GM11168 (cell line): ENCODE data around the gene TMEM131L.
"Not testable (repeated sequence)": the region's sequence is repeated elsewhere in the genome, so short reads cannot be mapped to it uniquely, and the experiment has no call there.

Experiments
- in situ Hi-C: fragments of 300-500 bp; cut with MboI; formaldehyde crosslinking; loops from one replicate; pipeline ENCODE4 v1.12.0; 2022; ENCODE audit warnings: low sequenced_read_pairs; ENCODE audit not compliant: unreplicated experiment

TMEM131L gene, protein sequence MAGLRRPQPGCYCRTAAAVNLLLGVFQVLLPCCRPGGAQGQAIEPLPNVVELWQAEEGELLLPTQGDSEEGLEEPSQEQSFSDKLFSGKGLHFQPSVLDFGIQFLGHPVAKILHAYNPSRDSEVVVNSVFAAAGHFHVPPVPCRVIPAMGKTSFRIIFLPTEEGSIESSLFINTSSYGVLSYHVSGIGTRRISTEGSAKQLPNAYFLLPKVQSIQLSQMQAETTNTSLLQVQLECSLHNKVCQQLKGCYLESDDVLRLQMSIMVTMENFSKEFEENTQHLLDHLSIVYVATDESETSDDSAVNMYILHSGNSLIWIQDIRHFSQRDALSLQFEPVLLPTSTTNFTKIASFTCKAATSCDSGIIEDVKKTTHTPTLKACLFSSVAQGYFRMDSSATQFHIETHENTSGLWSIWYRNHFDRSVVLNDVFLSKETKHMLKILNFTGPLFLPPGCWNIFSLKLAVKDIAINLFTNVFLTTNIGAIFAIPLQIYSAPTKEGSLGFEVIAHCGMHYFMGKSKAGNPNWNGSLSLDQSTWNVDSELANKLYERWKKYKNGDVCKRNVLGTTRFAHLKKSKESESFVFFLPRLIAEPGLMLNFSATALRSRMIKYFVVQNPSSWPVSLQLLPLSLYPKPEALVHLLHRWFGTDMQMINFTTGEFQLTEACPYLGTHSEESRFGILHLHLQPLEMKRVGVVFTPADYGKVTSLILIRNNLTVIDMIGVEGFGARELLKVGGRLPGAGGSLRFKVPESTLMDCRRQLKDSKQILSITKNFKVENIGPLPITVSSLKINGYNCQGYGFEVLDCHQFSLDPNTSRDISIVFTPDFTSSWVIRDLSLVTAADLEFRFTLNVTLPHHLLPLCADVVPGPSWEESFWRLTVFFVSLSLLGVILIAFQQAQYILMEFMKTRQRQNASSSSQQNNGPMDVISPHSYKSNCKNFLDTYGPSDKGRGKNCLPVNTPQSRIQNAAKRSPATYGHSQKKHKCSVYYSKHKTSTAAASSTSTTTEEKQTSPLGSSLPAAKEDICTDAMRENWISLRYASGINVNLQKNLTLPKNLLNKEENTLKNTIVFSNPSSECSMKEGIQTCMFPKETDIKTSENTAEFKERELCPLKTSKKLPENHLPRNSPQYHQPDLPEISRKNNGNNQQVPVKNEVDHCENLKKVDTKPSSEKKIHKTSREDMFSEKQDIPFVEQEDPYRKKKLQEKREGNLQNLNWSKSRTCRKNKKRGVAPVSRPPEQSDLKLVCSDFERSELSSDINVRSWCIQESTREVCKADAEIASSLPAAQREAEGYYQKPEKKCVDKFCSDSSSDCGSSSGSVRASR (N-terminal part only)

DNA sequence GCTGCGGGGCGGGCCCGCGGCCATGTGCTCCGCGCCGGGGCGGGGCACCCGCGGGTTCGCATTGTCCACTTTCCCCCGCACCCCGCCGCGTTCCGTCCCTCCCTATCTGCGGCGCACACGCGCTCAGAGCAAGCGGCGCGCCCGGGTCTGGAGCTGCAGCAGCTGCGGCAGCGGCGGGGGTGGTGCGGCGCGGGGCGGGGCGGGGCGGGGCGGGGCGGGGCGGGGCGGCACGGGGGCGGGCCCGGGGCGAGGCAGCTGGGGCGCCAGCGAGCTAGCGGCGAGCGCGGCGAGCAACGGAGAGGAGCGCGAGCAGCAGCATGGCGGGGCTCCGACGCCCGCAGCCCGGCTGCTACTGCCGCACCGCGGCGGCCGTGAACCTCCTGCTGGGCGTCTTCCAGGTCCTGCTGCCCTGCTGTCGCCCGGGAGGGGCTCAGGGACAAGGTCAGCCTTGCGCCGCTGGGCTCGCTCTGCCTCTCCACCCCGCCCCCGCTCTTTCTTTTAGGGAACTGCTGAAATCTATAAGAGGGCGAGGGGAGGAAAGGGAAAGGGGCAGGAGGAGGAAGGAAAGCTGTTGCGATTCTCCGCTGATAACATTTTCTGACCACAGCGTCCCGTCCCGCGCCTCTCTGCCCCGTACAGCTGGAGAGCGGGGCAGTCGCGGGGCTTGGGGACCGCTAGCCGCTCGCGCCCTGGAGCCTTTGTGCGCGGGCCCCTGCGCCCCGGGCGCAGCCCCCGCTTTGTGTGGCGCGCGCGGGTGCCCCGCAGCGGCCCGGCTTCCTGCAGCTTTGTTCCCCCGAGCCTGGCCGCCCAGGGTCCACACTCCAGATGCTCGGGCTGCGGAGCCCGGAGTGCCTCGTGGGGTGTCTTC, at the start of gene TMEM131L:
Gene TMEM131L, plus strand, starts transcription at position 280 of the 868 bp plus-strand sequence. Its CDS starts 38 bp downstream, at position 318.
- in situ Hi-C loops, result no loop called here

- in situ Hi-C loops, result not testable (repeated sequence)
Measured at GRCh38 chr4:153416456-153416855, 49.7 kb upstream of the TMEM131L start.

GRCh38 chr4:153418121-153418520, 48.0 kb upstream of the TMEM131L start:
- in situ Hi-C loops, result no loop called here

DNA sequence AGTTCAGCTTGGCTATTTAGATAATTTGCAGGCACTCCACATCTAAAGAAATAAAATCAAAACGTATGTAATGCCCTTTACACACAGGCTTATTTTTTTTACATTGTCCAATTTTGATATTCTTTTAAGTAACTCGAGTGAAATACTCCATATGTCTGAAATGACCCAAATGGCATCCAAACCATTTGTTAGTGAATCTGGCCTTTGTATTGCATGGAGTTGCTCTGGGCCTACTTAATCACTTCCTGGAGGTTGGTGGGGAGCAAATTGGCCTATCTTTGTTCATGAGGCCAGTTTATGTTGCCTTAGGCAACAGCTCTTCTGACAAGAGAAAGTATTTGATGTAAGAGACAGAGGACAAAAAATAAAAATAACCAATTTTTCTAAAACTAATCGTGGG, 47.6 kb upstream of the TMEM131L start:
- in situ Hi-C loops, result no loop called here

DNA sequence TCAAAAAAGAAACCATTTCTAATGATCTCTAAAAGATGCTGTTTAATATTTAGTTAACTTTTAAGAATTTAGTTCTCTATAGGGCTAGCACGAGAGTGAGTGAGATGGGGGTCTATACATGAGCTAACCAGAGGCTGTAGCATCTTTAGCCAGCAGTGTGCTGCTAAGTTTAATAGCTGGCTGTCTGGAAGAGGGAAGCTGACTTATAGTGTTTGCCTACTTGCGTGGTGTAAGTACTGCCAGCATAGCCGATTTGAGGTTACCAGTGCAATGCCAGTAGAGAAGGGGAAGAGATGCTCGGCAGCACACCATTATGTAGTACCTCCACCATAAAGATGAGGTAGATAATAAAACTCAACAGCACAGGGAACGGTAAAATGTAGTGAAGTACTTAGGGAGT, 47.1 kb upstream of the TMEM131L start:
- in situ Hi-C loops, result no loop called here

- in situ Hi-C loops, result no loop called here
Measured at GRCh38 chr4:153419673-153420278, 46.4 kb upstream of the TMEM131L start.

GRCh38 chr4:153420361-153420760, 45.8 kb upstream of the TMEM131L start:
- in situ Hi-C loops, result no loop called here

DNA sequence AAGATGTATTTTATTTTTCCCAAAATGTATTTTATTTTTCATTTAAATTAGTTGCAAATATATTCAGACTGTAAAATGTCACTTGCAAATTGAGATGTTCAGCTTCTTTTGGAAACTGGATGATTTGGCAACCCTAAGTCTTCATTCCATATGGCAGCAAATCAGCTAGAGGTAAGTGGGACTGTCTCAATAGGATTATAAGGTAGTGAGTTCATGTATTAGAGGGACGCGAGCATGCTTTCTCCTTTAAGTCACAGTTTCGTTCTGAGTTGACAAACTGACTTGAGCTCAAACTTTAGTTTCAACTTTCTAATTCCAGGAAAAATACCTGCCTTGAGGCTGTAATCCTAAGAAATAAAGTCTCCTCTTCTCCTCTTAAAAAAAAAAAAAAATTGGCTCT, 44.2 kb upstream of the TMEM131L start:
- in situ Hi-C loops, result no loop called here

DNA sequence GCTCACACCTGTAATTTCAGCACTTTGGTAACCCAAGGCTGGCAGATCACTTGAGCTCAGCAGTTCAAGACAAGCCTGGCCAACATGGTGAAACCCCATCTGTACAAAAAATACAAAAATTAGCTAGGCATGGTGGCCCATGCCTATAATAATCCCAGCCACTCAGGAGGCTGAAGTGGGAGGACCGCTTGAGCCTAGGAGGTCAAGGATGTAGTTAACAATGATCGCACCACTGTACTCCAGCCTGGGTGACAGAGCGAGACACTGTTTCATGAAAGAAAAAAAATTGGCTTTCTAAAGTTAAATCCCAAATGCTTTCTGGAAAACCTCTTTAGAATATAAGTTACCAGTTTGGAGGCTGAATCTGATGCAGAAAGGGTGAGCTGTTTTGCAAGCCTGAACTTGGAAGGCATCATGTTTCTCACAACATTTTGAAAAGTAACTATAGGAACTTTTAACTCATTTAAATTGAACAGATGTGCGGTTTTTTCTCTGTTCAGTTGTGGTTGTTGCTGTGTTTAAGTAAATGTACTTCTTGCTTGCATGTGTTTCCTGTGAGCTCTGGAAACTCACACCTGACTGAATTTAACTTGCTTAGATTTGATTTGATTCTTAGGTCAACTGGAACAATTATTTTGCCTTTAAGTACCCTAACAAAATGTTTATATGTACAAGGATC, 39.8 kb upstream of the TMEM131L start:
- in situ Hi-C loops, result no loop called here

GRCh38 chr4:153427363-153428071, 38.6 kb upstream of the TMEM131L start:
- in situ Hi-C loops, result no loop called here

DNA sequence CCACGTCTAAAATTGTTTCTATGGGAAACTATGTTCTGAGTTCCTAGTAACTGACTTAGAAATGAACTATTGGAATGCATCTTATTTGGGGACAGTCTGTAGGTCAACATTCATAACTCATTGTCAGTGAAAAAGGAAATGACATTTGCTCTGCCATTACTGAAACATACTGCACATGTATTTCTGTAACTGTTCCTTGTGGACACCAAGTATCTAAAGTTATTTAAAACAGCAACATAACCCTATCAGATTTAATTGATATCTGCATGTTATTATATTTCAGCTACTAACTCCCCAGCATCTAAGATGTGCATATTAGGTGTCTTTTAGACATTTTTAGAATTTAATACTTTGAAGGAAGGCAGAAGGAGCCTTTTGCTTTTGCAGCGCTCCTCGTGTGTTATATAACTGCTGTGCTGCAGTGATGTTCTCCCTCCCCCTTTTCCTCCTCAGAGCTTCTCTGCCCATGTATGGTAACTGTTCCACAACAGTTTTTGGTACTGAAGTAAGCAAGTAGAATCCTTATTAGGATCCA, 37.2 kb upstream of the TMEM131L start:
- in situ Hi-C loops, result no loop called here

DNA sequence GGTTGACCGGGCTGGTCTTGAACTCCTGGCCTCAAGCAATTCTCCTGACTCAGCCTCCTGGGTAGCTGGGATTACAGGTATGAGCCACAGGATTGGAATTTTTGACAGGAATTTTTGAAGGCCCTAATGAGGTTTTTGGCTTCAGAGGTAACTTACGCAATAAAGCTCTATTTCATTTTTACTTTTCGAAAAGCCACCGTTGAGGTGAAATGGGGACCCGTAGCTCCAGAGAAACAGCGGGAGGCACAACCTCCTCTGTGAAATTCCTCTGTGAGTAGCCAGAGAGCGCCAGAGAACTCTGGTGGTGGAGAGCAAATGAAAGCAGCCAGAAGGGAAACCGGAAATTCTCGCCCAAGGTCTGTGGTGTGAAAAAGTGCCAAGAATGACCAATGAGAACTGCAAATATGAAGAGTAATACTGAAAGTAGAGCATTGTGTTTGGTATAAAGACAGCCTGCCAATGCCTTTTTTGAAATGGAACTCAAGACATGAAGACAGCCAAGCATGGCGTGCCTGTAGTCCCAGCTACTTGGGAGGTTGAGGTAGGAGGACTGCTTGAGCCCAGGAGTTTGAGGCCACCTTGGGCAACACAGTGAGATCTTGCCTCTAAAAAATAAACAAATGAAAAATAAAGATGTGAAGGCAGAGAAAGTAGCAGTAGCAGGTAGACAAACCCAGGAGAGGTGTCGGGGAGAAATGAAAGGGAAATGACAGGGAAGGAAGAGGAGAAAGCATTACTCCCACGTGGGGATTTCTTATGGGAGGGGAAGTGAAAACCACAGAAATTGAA, 33.0 kb upstream of the TMEM131L start:
- in situ Hi-C loops, result loop anchor here (5.0 kb wide), 1 partner anchor 139 kb away; no protein-coding TSS in a partner anchor

DNA sequence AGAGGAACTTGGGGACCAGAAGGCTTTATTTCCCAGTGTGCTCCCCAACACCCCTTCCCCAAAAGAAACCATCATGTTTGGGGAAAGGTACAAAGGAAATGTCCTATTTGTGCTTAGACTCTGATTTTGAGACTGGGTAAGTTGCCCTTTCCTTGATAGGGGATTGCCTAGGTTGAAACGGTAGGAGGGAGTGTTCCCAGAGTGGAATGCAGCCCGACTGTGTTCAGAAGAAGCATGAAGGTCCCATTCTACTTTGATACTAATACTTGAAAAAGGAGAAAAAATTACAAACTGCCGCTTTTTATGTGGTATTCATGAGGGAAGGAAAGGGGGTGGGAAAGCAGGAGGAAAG, 32.4 kb upstream of the TMEM131L start:
- in situ Hi-C loops, result loop anchor here (5.0 kb wide), 1 partner anchor 139 kb away; no protein-coding TSS in a partner anchor

DNA sequence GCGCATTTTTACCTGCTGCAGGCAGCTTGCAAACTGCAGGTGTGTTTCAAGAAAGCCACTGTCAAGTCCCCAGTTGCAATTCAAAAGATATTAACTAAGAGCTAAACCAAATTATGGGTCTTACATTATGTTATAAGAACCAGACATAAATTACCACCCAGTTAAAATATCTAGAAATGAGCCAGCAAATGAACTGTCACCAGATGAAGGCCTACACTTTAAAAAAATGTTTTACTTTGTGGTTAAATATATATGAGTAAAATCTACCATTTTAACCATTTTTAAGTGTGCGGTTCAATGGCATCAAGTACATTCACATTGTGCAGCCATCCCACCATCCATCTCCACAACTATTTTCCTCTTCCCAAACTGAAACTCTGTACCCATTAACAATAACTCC, 32.0 kb upstream of the TMEM131L start:
- in situ Hi-C loops, result loop anchor here (5.0 kb wide), 1 partner anchor 138 kb away; no protein-coding TSS in a partner anchor

- in situ Hi-C loops, result no loop called here
Measured at GRCh38 chr4:153438916-153439756, 27.0 kb upstream of the TMEM131L start.

GRCh38 chr4:153439831-153440230, 26.3 kb upstream of the TMEM131L start:
- in situ Hi-C loops, result no loop called here
